Neural cell (in vitro differentiated cells): ENCODE data around the gene STX10. TPM values are rescaled to one million over a fixed set of nuclear protein-coding genes. Genes with fewer than 3 reads are reported as not detected.

Source experiments
- H2AFZ ChIP-seq: fragments of 200-600, 300-800 bp; sonication (generic), shearing (Covaris generic); 2 replicates; pipeline ENCODE4 v1.6.0; 2014; ENCODE audit warnings: low read depth, mild to moderate bottlenecking, antibody characterized with exemption, low read length, moderate library complexity
- H3F3A ChIP-seq: fragments of 200-600 bp; shearing (Covaris generic); 2 replicates; pipeline ENCODE4 v1.6.1; 2016; ENCODE audit warnings: mild to moderate bottlenecking, moderate library complexity, mixed read lengths, antibody characterized with exemption, low read length; ENCODE audit not compliant: insufficient read depth, poor library complexity, severe bottlenecking
- H3K27ac ChIP-seq: fragments of 200-600, 300-800 bp; sonication (generic), shearing (Covaris generic); 2 replicates; pipeline ENCODE4 v1.5.1; 2014; ENCODE audit warnings: mild to moderate bottlenecking, low read length, moderate library complexity
- H3K27me3 ChIP-seq: fragments of 300-800, 200-600 bp; sonication (generic), shearing (Covaris generic); 2 replicates; pipeline ENCODE4 v1.6.0; 2014; ENCODE audit warnings: mild to moderate bottlenecking, low read depth, low read length, moderate library complexity; ENCODE audit not compliant: insufficient read depth
- H3K36me3 ChIP-seq: fragments of 300-800, 200-600 bp; sonication (generic), shearing (Covaris generic); 2 replicates; pipeline ENCODE4 v1.5.1; 2014; ENCODE audit warnings: mild to moderate bottlenecking, antibody characterized with exemption, low read length, moderate library complexity; ENCODE audit not compliant: insufficient read depth
- H3K4me2 ChIP-seq: fragments of 300-800, 200-600 bp; sonication (generic), shearing (Covaris generic); 2 replicates; pipeline ENCODE4 v1.6.0; 2014; ENCODE audit warnings: mild to moderate bottlenecking, low read length
- H3K4me3 ChIP-seq: fragments of 300-800, 200-600 bp; sonication (generic), shearing (Covaris generic); 2 replicates; pipeline ENCODE4 v1.5.1; 2014; ENCODE audit warnings: mild to moderate bottlenecking, low read length, moderate library complexity
- H3K79me2 ChIP-seq: fragments of 200-600 bp; shearing (Covaris generic); replicated peaks from 2 replicates; pipeline ENCODE4 v1.6.0; 2014; ENCODE audit warnings: mild to moderate bottlenecking, low read length, moderate library complexity; ENCODE audit not compliant: insufficient read depth
- H3K9ac ChIP-seq: fragments of 300-800, 200-600 bp; sonication (generic), shearing (Covaris generic); 2 replicates; pipeline ENCODE4 v1.6.1; 2016; ENCODE audit warnings: mild to moderate bottlenecking, low read length, mixed read lengths
- H3K9me2 ChIP-seq: fragments of 200-600 bp; shearing (Covaris generic); 2 replicates; pipeline ENCODE4 v1.6.1; 2016; ENCODE audit warnings: mild to moderate bottlenecking, low read length, mixed read lengths; ENCODE audit not compliant: insufficient read depth
- H3K9me3 ChIP-seq: fragments of 200-600, 300-800 bp; sonication (generic), shearing (Covaris generic); 2 replicates; pipeline ENCODE4 v1.6.1; 2016; ENCODE audit warnings: mild to moderate bottlenecking, mixed run types, low read length, moderate library complexity, mixed read lengths
- H4K20me1 ChIP-seq: fragments of 200-600 bp; shearing (Covaris generic); 2 replicates; pipeline ENCODE4 v1.6.1; 2016; ENCODE audit warnings: mild to moderate bottlenecking, mixed run types; ENCODE audit not compliant: insufficient read depth
- CTCF ChIP-seq: fragments of 450-650 bp; IDR thresholded peaks from 2 replicates; pipeline ENCODE4 v1.5.1; 2014; ENCODE audit warnings: antibody characterized with exemption, mild to moderate bottlenecking, moderate library complexity; ENCODE audit not compliant: poor library complexity, severe bottlenecking
- EP300 ChIP-seq: fragments of 450-650 bp; conservative IDR thresholded peaks from 2 replicates; pipeline ENCODE4 v1.6.1; 2014; ENCODE audit warnings: antibody characterized with exemption, mild to moderate bottlenecking, moderate library complexity; ENCODE audit not compliant: poor library complexity, severe bottlenecking
- EZH2 ChIP-seq: fragments of 200-600, 300-800 bp; shearing (Covaris generic), sonication (generic); IDR thresholded peaks from 2 replicates; pipeline ENCODE4 v1.6.1; 2014; ENCODE audit warnings: antibody characterized with exemption, low read length, borderline replicate concordance, mild to moderate bottlenecking; ENCODE audit not compliant: insufficient read depth, poor library complexity, severe bottlenecking
- MXI1 ChIP-seq: fragments of 450-650 bp; conservative IDR thresholded peaks from 2 replicates; pipeline ENCODE4 v1.6.1; 2014; ENCODE audit warnings: antibody characterized with exemption, mild to moderate bottlenecking; ENCODE audit not compliant: poor library complexity, severe bottlenecking
- POLR2AphosphoS5 ChIP-seq: IDR thresholded peaks from 2 replicates; pipeline ENCODE4 v1.6.1; 2012
- RAD21 ChIP-seq: fragments of 450-650 bp; conservative IDR thresholded peaks from 2 replicates; pipeline ENCODE4 v1.6.1; 2014; ENCODE audit warnings: antibody characterized with exemption, mild to moderate bottlenecking, moderate library complexity
- REST ChIP-seq: IDR thresholded peaks from 2 replicates; pipeline ENCODE4 v1.6.1; 2012; ENCODE audit warnings: borderline replicate concordance
- SMC3 ChIP-seq: fragments of 450-650 bp; conservative IDR thresholded peaks from 2 replicates; pipeline ENCODE4 v1.6.1; 2014; ENCODE audit warnings: antibody characterized with exemption, mild to moderate bottlenecking, moderate library complexity; ENCODE audit not compliant: poor library complexity
- TAF1 ChIP-seq: IDR thresholded peaks from 2 replicates; pipeline ENCODE4 v1.6.1; 2012; ENCODE audit warnings: low read depth
- polyA plus RNA-seq: library from polyadenylated mRNA; depleted of rRNA; stranded (reverse); fragments of >200 nt; gene quantifications from 2 replicates; pipeline ENCODE4 v1.2.3, GENCODE V29; 2014

The STX10 gene
- polyA plus RNA-seq, 1 donor from 2014 or later, result 157 TPM

- H3K4me2 ChIP-seq, result no peak overlapping the region
- no peak overlapping the region for H3K9ac ChIP-seq
- H3K9me2 ChIP-seq, result no peaks in the 10 kb centered on the region
- no peaks in the 10 kb centered on the region for H3K9me3 ChIP-seq
- peaks cover 15% of the 10 kb centered on the region for H3K79me2 ChIP-seq
- no peaks in the 10 kb centered on the region for H3K36me3 ChIP-seq
- H4K20me1 ChIP-seq, result no peaks in the 10 kb centered on the region
- no peak overlapping the region for H3K27ac ChIP-seq
- no peak for TF ChIP-seq EZH2
- no peak for TF ChIP-seq MXI1
- TF ChIP-seq EP300, result no peak
- no peak for TF ChIP-seq POLR2AphosphoS5
- no peak for TF ChIP-seq TAF1
- TF ChIP-seq CTCF, result no peak
- TF ChIP-seq REST, result no peak
- TF ChIP-seq RAD21, result no peak
- no peaks in the 10 kb centered on the region for H3K27me3 ChIP-seq
- no peak overlapping the region for H2AFZ ChIP-seq
- H3K4me3 ChIP-seq, result no peak overlapping the region
- no peaks in the 10 kb centered on the region for H3F3A ChIP-seq
Measured at GRCh38 chr19:13132471-13133180, 17.5 kb downstream of the STX10 start.

GRCh38 chr19:13130886-13131490 lies 19.2 kb downstream of the STX10 start:
- Histone ChIP-seq H3K27me3 (no peaks in the 10 kb centered on the region), H2AFZ (no peak overlapping the region), H3K79me2 (peaks cover 15% of the 10 kb centered on the region), H3K4me3 (no peak overlapping the region), H3K9me3 (no peaks in the 10 kb centered on the region), H4K20me1 (no peaks in the 10 kb centered on the region), H3K9ac (no peak overlapping the region), H3K36me3 (no peaks in the 10 kb centered on the region), H3F3A (no peaks in the 10 kb centered on the region), H3K27ac (no peak overlapping the region), H3K9me2 (no peaks in the 10 kb centered on the region), H3K4me2 (no peak overlapping the region)
- TF ChIP-seq TAF1 (no peak), EZH2 (no peak), SMC3 (no peak), REST (no peak), MXI1 (no peak), POLR2AphosphoS5 (no peak), CTCF (no peak), RAD21 (no peak), EP300 (no peak)
